Measurements from ENCODE around the gene GREB1L. TPM values are rescaled to one million over a fixed set of nuclear protein-coding genes. Genes with fewer than 3 reads are reported as not detected.

The GREB1L gene
- total and polyA plus RNA-seq, 9 of the 15 experiments (the other 6 are each of a cell fraction or from before 2014, with no cell fraction given), result 0.03 TPM; not detected in 8

DNA sequence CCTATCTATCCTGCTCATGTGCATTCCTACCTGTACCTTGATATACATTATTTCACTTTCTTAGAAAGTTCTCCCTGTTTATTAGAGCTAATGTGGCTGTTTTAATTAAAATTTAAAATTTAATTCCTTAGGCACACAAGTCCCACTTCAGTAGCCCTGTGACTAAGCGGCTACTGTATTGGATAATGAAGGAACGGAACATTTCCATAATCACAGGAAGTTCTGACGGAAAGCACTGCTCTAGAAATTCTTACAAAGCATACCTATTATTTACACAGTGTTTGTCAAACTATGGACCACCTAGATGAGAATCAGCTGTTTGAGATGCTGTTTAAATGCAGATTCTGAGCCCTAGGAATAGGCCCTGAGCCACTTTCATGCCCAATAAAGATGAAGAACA lies 13.2 kb downstream of the GREB1L start:
- Histone ChIP-seq H2AFZ (ENCODE audit: low read depth, low read length) (no peak overlapping the region), H4K20me1 (replicated peaks; ENCODE audit: control insufficient read depth, insufficient read depth, low read length) (no peaks in the 10 kb centered on the region), H3K9me1 (ENCODE audit: control insufficient read depth, insufficient read depth, low read length) (no peaks in the 10 kb centered on the region), H3K27me3 (ENCODE audit: control insufficient read depth in 2 of 2, insufficient read depth in 2 of 2, low read length in 2 of 2) (no peaks in the 10 kb centered on the region; a peak in 1 of 5 replicates), H3K9me3 (replicated peaks; ENCODE audit: control insufficient read depth, insufficient read depth, low read depth, low read length) (no peaks in the 10 kb centered on the region), H3K4me3 (no peak overlapping the region), H3K4me1 (replicated peaks in 1 of 2; ENCODE audit: control insufficient read depth in 2 of 2, insufficient read depth in 2 of 2, low read length in 2 of 2) (no peaks in the 10 kb centered on the region), H3K9ac (ENCODE audit: insufficient read depth in 1 of 2, low read depth in 2 of 2, low read length in 2 of 2) (no peak overlapping the region), H3K27ac (ENCODE audit: extremely low read depth, low read depth, low read length) (no peak overlapping the region), H3K4me2 (ENCODE audit: insufficient read depth, low read length) (no peak overlapping the region), H3K79me2 (ENCODE audit: control insufficient read depth, insufficient read depth, low read length) (no peaks in the 10 kb centered on the region), H3K36me3 (ENCODE audit: control insufficient read depth, insufficient read depth, low read length) (no peaks in the 10 kb centered on the region)
- WGBS (ENCODE audit: insufficient coverage, low coverage, missing lambda C conversion rate), result 4% methylated on average over 3 of the region's 3 CpGs
- no TSS peak for BruUV-seq (replicated peaks)
- no peak for DNase-seq (ENCODE audit: extremely low read depth in 1 of 4, low spot score in 3 of 4)
- no peak for FAIRE-seq
- in situ Hi-C loops (cut with MboI), result no loop called here
- CTCF ChIA-PET (ENCODE audit: low intra/inter-chr PET ratio), result no interaction called here
- no peak for ATAC-seq
- TF ChIP-seq, protein P1, sequence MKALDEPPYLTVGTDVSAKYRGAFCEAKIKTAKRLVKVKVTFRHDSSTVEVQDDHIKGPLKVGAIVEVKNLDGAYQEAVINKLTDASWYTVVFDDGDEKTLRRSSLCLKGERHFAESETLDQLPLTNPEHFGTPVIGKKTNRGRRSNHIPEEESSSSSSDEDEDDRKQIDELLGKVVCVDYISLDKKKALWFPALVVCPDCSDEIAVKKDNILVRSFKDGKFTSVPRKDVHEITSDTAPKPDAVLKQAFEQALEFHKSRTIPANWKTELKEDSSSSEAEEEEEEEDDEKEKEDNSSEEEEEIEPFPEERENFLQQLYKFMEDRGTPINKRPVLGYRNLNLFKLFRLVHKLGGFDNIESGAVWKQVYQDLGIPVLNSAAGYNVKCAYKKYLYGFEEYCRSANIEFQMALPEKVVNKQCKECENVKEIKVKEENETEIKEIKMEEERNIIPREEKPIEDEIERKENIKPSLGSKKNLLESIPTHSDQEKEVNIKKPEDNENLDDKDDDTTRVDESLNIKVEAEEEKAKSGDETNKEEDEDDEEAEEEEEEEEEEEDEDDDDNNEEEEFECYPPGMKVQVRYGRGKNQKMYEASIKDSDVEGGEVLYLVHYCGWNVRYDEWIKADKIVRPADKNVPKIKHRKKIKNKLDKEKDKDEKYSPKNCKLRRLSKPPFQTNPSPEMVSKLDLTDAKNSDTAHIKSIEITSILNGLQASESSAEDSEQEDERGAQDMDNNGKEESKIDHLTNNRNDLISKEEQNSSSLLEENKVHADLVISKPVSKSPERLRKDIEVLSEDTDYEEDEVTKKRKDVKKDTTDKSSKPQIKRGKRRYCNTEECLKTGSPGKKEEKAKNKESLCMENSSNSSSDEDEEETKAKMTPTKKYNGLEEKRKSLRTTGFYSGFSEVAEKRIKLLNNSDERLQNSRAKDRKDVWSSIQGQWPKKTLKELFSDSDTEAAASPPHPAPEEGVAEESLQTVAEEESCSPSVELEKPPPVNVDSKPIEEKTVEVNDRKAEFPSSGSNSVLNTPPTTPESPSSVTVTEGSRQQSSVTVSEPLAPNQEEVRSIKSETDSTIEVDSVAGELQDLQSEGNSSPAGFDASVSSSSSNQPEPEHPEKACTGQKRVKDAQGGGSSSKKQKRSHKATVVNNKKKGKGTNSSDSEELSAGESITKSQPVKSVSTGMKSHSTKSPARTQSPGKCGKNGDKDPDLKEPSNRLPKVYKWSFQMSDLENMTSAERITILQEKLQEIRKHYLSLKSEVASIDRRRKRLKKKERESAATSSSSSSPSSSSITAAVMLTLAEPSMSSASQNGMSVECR (CRISPR knock-in tag; IDR thresholded peaks at IDR 0.05), result no peak
- TF ChIP-seq ZNF436 (CRISPR knock-in tag; IDR thresholded peaks at IDR 0.05) (no peak), ZNF431 (CRISPR knock-in tag; IDR thresholded peaks at IDR 0.05) (no peak), ZNF134 (CRISPR knock-in tag; conservative IDR thresholded peaks at IDR 0.05) (no peak), MIER1 (IDR thresholded peaks at IDR 0.05; ENCODE audit: low read depth) (no peak), NCOR1 (IDR thresholded peaks at IDR 0.05) (no peak)
- TF ChIP-seq, protein P2, sequence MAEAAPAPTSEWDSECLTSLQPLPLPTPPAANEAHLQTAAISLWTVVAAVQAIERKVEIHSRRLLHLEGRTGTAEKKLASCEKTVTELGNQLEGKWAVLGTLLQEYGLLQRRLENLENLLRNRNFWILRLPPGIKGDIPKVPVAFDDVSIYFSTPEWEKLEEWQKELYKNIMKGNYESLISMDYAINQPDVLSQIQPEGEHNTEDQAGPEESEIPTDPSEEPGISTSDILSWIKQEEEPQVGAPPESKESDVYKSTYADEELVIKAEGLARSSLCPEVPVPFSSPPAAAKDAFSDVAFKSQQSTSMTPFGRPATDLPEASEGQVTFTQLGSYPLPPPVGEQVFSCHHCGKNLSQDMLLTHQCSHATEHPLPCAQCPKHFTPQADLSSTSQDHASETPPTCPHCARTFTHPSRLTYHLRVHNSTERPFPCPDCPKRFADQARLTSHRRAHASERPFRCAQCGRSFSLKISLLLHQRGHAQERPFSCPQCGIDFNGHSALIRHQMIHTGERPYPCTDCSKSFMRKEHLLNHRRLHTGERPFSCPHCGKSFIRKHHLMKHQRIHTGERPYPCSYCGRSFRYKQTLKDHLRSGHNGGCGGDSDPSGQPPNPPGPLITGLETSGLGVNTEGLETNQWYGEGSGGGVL (CRISPR knock-in tag; IDR thresholded peaks at IDR 0.05), result no peak
- TF ChIP-seq, protein P3, sequence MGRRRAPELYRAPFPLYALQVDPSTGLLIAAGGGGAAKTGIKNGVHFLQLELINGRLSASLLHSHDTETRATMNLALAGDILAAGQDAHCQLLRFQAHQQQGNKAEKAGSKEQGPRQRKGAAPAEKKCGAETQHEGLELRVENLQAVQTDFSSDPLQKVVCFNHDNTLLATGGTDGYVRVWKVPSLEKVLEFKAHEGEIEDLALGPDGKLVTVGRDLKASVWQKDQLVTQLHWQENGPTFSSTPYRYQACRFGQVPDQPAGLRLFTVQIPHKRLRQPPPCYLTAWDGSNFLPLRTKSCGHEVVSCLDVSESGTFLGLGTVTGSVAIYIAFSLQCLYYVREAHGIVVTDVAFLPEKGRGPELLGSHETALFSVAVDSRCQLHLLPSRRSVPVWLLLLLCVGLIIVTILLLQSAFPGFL (CRISPR knock-in tag; IDR thresholded peaks at IDR 0.05), result no peak
- TF ChIP-seq, protein P4, sequence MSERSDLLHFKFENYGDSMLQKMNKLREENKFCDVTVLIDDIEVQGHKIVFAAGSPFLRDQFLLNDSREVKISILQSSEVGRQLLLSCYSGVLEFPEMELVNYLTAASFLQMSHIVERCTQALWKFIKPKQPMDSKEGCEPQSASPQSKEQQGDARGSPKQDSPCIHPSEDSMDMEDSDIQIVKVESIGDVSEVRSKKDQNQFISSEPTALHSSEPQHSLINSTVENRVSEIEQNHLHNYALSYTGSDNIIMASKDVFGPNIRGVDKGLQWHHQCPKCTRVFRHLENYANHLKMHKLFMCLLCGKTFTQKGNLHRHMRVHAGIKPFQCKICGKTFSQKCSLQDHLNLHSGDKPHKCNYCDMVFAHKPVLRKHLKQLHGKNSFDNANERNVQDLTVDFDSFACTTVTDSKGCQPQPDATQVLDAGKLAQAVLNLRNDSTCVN (CRISPR knock-in tag; IDR thresholded peaks at IDR 0.05), result no peak
- intact Hi-C loops (cut with micrococcal nuclease), result no loop called here
- POLR2A ChIA-PET, result no interaction called here
